ENCODE measurements around the gene KIAA0232. TPM values are rescaled to one million over a fixed set of nuclear protein-coding genes. Genes with fewer than 3 reads are reported as not detected.

The KIAA0232 gene
- total and polyA plus RNA-seq, 2 of the 8 experiments (the other 6 are each of a cell fraction or from before 2014, with no cell fraction given), result 5.6 to 23.3 TPM

DNA sequence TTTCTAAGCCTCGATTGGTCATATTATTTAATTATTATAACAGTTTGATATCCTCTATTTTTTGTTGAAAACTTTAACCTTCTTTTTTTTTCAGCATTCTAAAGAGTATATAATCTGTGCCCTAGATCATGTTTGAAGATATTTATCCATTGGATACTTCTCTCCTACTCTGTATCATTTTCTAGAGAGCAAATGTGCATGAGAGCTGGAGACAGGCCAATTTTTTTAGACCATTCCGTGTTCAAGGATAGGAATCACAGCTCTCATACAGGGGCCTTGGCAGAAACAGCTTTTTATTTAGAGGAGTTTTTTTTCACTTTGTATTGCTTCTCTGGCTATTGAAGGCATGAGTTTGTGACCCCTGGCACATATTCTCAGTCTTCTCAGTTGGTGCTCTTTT, 69.4 kb downstream of the KIAA0232 start:
- no peak overlapping the region for H3K18ac ChIP-seq (ENCODE audit: extremely low read depth, low read length)
- peaks cover 0 to 17% (median 5%) of the 10 kb centered on the region in 4 experiments; a peak in 4 of 8 replicates for H3K36me3 ChIP-seq (ENCODE audit: control insufficient read depth in 2 of 4, insufficient read depth in 4 of 4, low read length in 3 of 4)
- no peak overlapping the region for H2BK15ac ChIP-seq (ENCODE audit: low read length)
- H3K9me3 ChIP-seq (ENCODE audit: insufficient read depth in 2 of 2, low read depth in 1 of 2, low read length in 1 of 2), result peaks cover 5 to 6% of the 10 kb centered on the region in 2 experiments; a peak in 2 of 4 replicates
- ChIA-PET POLR2A (ENCODE audit: partially characterized antibody) (interaction anchor here (0.5 kb wide), 1 partner anchor 8 kb away, joined by 3 read pairs; no protein-coding TSS in a partner anchor), CTCF (ENCODE audit: partially characterized antibody) (interaction anchor here (2.5 kb wide), 1 partner anchor 21 kb away, joined by 12 read pairs; no protein-coding TSS in a partner anchor)
- H3K27ac ChIP-seq (ENCODE audit: low read depth, low read length), result no peak overlapping the region
- H3K23me2 ChIP-seq (ENCODE audit: low read depth, low read length), result no peaks in the 10 kb centered on the region
- whole genome bisulfite sequencing, 2 experiments (ENCODE audit: extremely low coverage in 1 of 2, insufficient coverage in 1 of 2, insufficient read length in 1 of 2, insufficient replicate concordance in 2 of 2, low coverage in 1 of 2, low lambda C conversion rate in 2 of 2, missing lambda C conversion rate in 1 of 2), result 98% methylated on average over 2 of the region's 2 CpGs; no CpG with 5 or more reads in 1 of the 2 experiments
- H4K20me1 ChIP-seq (replicated peaks in 1 of 2; ENCODE audit: control insufficient read depth in 1 of 2, insufficient read depth in 2 of 2, low read length in 2 of 2), result peaks cover 0 to 6% of the 10 kb centered on the region in 2 experiments
- no peak overlapping the region for H2AFZ ChIP-seq (ENCODE audit: low read length)
- H4K91ac ChIP-seq (replicated peaks; ENCODE audit: insufficient read length, low read length), result no peak overlapping the region
- H2BK12ac ChIP-seq (ENCODE audit: low read depth, low read length), result no peak overlapping the region
- H3K79me2 ChIP-seq (ENCODE audit: control insufficient read depth in 1 of 2, insufficient read depth in 2 of 2, low read length in 2 of 2), result peaks cover 0 to 6% of the 10 kb centered on the region in 2 experiments; a peak in 2 of 4 replicates
- TF ChIP-seq RXRA (IDR thresholded peaks at IDR 0.05; ENCODE audit: insufficient read depth, low read depth, low read length) (no peak), HDAC2 (IDR thresholded peaks at IDR 0.05; ENCODE audit: borderline replicate concordance in 1 of 2, low read depth in 2 of 2, low read length in 2 of 2) (no peak), POU5F1 (IDR thresholded peaks at IDR 0.05; ENCODE audit: low read depth, low read length) (no peak), KDM5A (IDR thresholded peaks at IDR 0.05; ENCODE audit: low read length) (no peak)
- no peak overlapping the region for H3K4me3 ChIP-seq (ENCODE audit: extremely low read depth in 1 of 4, insufficient read depth in 2 of 4, low read depth in 3 of 4, low read length in 4 of 4)
- FAIRE-seq (no peak), DNase-seq (ENCODE audit: low read depth in 1 of 2, low spot score in 2 of 2) (no peak)
- H4K8ac ChIP-seq (ENCODE audit: extremely low read depth, insufficient read depth, low read length), result no peak overlapping the region
- H3K14ac ChIP-seq (ENCODE audit: insufficient read length), result no peak overlapping the region
- H3K9ac ChIP-seq (replicated peaks in 1 of 4; ENCODE audit: extremely low read depth in 1 of 4, low read depth in 3 of 4, low read length in 3 of 4), result no peak overlapping the region
- H3K4me2 ChIP-seq (ENCODE audit: insufficient read depth in 1 of 2, low read depth in 2 of 2, low read length in 2 of 2), result no peak overlapping the region
- H3K79me1 ChIP-seq (ENCODE audit: low read depth, low read length), result 0 out of 2 replicates have a peak, but pooled peaks cover 2% of the 10 kb centered on the region
- H2BK20ac ChIP-seq (ENCODE audit: low read length), result no peak overlapping the region
- no peak overlapping the region for H3K4ac ChIP-seq (replicated peaks; ENCODE audit: insufficient read length, low read depth, low read length)
- H3K56ac ChIP-seq (replicated peaks; ENCODE audit: insufficient read length, low read depth, low read length), result no peak overlapping the region
- H2BK120ac ChIP-seq (replicated peaks; ENCODE audit: low read depth, low read length), result no peak overlapping the region
- no peak overlapping the region for H2BK5ac ChIP-seq (ENCODE audit: low read depth, low read length)
- no peak overlapping the region for H4K5ac ChIP-seq (ENCODE audit: insufficient read length, low read depth, low read length)
- H3K27me3 ChIP-seq (replicated peaks in 1 of 4; ENCODE audit: control insufficient read depth in 3 of 4, extremely low read depth in 1 of 4, insufficient read depth in 3 of 4, low read length in 3 of 4), result no peaks in the 10 kb centered on the region
- H2AK5ac ChIP-seq (ENCODE audit: low read depth, low read length), result no peak overlapping the region
- H3K4me1 ChIP-seq (replicated peaks in 1 of 4; ENCODE audit: control insufficient read depth in 3 of 4, insufficient read depth in 4 of 4, low read length in 3 of 4), result peaks cover 0 to 16% (median 9%) of the 10 kb centered on the region in 4 experiments; a peak in 3 of 7 replicates
- no peak overlapping the region for H3K23ac ChIP-seq (ENCODE audit: insufficient read length)

All from H1 (cell line).